Measurements from ENCODE around the gene PTGDR2. TPM values are rescaled to one million over a fixed set of nuclear protein-coding genes. Genes with fewer than 3 reads are reported as not detected.

PTGDR2 gene
- total and polyA plus RNA-seq, 9 of the 15 experiments (the other 6 are each of a cell fraction or from before 2014, with no cell fraction given), result 0.51 to 2.6 (median 1.6) TPM

GRCh38 chr11:60841797-60842667, 13.7 kb downstream of the PTGDR2 start, which contains the start of gene CCDC86 (continued):
- TF ChIP-seq ARID3B (CRISPR knock-in tag; IDR thresholded peaks at IDR 0.05; ENCODE audit: borderline replicate concordance) (peak; percentile 90; the same call in 1 of the 2 replicates), LCOR (CRISPR knock-in tag; IDR thresholded peaks at IDR 0.05) (peak; percentile 67), CTBP1 (IDR thresholded peaks at IDR 0.05; ENCODE audit: borderline replicate concordance) (peak; percentile 36; the same call in 1 of the 2 replicates), TRIM28 (IDR thresholded peaks at IDR 0.05) (no peak), IRF9 (tag; IDR thresholded peaks at IDR 0.05) (no peak), ARID4B (CRISPR knock-in tag; IDR thresholded peaks at IDR 0.05) (peak; percentile 100), JUN (IDR thresholded peaks at IDR 0.05; ENCODE audit: borderline replicate concordance, low read depth, low read length) (peak; percentile 94; the same call in 1 of the 2 replicates), JUN (CRISPR knock-in tag; IDR thresholded peaks at IDR 0.05; ENCODE audit: borderline replicate concordance) (0 out of 2 replicates have a peak, but pooled peaks have one; percentile 29), FOXJ2 (tag; IDR thresholded peaks at IDR 0.05) (peak; percentile 75; the same call in 1 of the 2 replicates), SETDB1 (IDR thresholded peaks at IDR 0.05; ENCODE audit: low read length) (peak; percentile 35), RFX5 (IDR thresholded peaks at IDR 0.05; ENCODE audit: low read depth, low read length) (0 out of 2 replicates have a peak, but pooled peaks have one; percentile 61), HNRNPUL1 (IDR thresholded peaks at IDR 0.05; ENCODE audit: low read length) (no peak), POLR2A (conservative IDR thresholded peaks at IDR 0.05) (peak; percentile 72), ZNF174 (CRISPR knock-in tag; IDR thresholded peaks at IDR 0.05) (no peak), ZNF134 (CRISPR knock-in tag; conservative IDR thresholded peaks at IDR 0.05) (no peak), KHSRP (IDR thresholded peaks at IDR 0.05) (peak; percentile 99), MTA3 (IDR thresholded peaks at IDR 0.05; ENCODE audit: borderline replicate concordance) (peak; percentile 54; the same call in 1 of the 2 replicates), ZNF699 (CRISPR knock-in tag; IDR thresholded peaks at IDR 0.05; ENCODE audit: insufficient replicate concordance) (no peak), RUNX1 (IDR thresholded peaks at IDR 0.05; ENCODE audit: low read depth) (peak; percentile 26; the same call in 1 of the 2 replicates), HIVEP1 (CRISPR knock-in tag; IDR thresholded peaks at IDR 0.05) (0 out of 2 replicates have a peak, but pooled peaks have one; percentile 46), PHF20 (IDR thresholded peaks at IDR 0.05; ENCODE audit: partially characterized antibody) (peak; percentile 82), SMARCA5 (IDR thresholded peaks at IDR 0.05) (no peak), HCFC1 (IDR thresholded peaks at IDR 0.05; ENCODE audit: low read depth, low read length) (peak; percentile 96), KAT2B (IDR thresholded peaks at IDR 0.05; ENCODE audit: low read depth, low read length) (no peak)

All from K562 (cell line).